Loucy (cell line): ENCODE measurements around the gene SBF2.

Source experiments
- H2AFZ ChIP-seq: fragments of 200-600 bp; sonication (generic); 2 replicates; pipeline ENCODE4 v1.6.0; 2016; ENCODE audit warnings: antibody characterized with exemption, mild to moderate bottlenecking, low read length, moderate library complexity
- H3F3A ChIP-seq: fragments of 200-600 bp; 2 replicates; pipeline ENCODE4 v1.6.0; 2016; ENCODE audit warnings: antibody characterized with exemption, low read depth, mild to moderate bottlenecking
- H3K27me3 ChIP-seq: fragments of 200-600 bp; sonication (generic); 2 replicates; pipeline ENCODE4 v1.6.1; 2014; ENCODE audit warnings: low read length, mild to moderate bottlenecking; ENCODE audit not compliant: insufficient read depth, poor library complexity, severe bottlenecking
- H3K36me3 ChIP-seq: fragments of 200-600 bp; sonication (generic); 2 replicates; pipeline ENCODE4 v1.6.1; 2016; ENCODE audit warnings: low read length; ENCODE audit not compliant: insufficient read depth
- H3K4me1 ChIP-seq: fragments of 200-600 bp; sonication (generic); 2 replicates; pipeline ENCODE4 v1.5.1; 2014; ENCODE audit warnings: low read length, mild to moderate bottlenecking; ENCODE audit not compliant: insufficient read depth, poor library complexity, severe bottlenecking
- H3K4me2 ChIP-seq: fragments of 200-600 bp; sonication (generic); 2 replicates; pipeline ENCODE4 v1.6.0; 2014; ENCODE audit warnings: antibody characterized with exemption, low read length, low read depth, mild to moderate bottlenecking; ENCODE audit not compliant: poor library complexity, severe bottlenecking
- H3K4me3 ChIP-seq: fragments of 200-600 bp; sonication (generic); 2 replicates; pipeline ENCODE4 v1.5.1; 2014; ENCODE audit warnings: low read length, mild to moderate bottlenecking, mixed read lengths; ENCODE audit not compliant: poor library complexity, severe bottlenecking
- H3K79me2 ChIP-seq: fragments of 200-600 bp; sonication (generic); 2 replicates; pipeline ENCODE4 v1.6.1; 2014; ENCODE audit warnings: low read length; ENCODE audit not compliant: insufficient read depth
- H3K9ac ChIP-seq: fragments of 200-600 bp; sonication (generic); 2 replicates; pipeline ENCODE4 v1.6.0; 2014; ENCODE audit warnings: mild to moderate bottlenecking, low read depth, low read length, moderate library complexity; ENCODE audit not compliant: poor library complexity, severe bottlenecking
- H3K9me2 ChIP-seq: fragments of 200-600 bp; sonication (generic); replicated peaks from 2 replicates; pipeline ENCODE4 v1.6.1; 2016; ENCODE audit warnings: low read depth, low read length, mixed read lengths
- H3K9me3 ChIP-seq: fragments of 200-600 bp; sonication (generic); 2 replicates; pipeline ENCODE4 v1.6.1; 2014; ENCODE audit warnings: mild to moderate bottlenecking, antibody characterized with exemption, low read length, low read depth; ENCODE audit not compliant: insufficient read depth
- H4K20me1 ChIP-seq: fragments of 200-600 bp; sonication (generic); 2 replicates; pipeline ENCODE4 v1.6.0; 2014; ENCODE audit warnings: antibody characterized with exemption, low read length, mild to moderate bottlenecking; ENCODE audit not compliant: insufficient read depth, poor library complexity, severe bottlenecking
- EZH2phosphoT487 ChIP-seq: fragments of 200-600 bp; IDR thresholded peaks from 2 replicates; pipeline ENCODE4 v1.6.1; 2018; ENCODE audit warnings: antibody characterized with exemption, mild to moderate bottlenecking, moderate library complexity, borderline replicate concordance
- TF ChIP-seq, protein P1 (sequence below): fragments of 200-600 bp; sonication (generic); conservative IDR thresholded peaks from 2 replicates; pipeline ENCODE4 v1.5.1; 2014; ENCODE audit warnings: mild to moderate bottlenecking, antibody characterized with exemption, low read length

The SBF2 gene

GRCh38 chr11:9774591-9775397, 519.2 kb downstream of the SBF2 start:
- no peaks in the 10 kb centered on the region for H3F3A ChIP-seq
- no peaks in the 10 kb centered on the region for H3K9me3 ChIP-seq
- TF ChIP-seq EZH2phosphoT487 = no peak
- TF ChIP-seq, protein P1, sequence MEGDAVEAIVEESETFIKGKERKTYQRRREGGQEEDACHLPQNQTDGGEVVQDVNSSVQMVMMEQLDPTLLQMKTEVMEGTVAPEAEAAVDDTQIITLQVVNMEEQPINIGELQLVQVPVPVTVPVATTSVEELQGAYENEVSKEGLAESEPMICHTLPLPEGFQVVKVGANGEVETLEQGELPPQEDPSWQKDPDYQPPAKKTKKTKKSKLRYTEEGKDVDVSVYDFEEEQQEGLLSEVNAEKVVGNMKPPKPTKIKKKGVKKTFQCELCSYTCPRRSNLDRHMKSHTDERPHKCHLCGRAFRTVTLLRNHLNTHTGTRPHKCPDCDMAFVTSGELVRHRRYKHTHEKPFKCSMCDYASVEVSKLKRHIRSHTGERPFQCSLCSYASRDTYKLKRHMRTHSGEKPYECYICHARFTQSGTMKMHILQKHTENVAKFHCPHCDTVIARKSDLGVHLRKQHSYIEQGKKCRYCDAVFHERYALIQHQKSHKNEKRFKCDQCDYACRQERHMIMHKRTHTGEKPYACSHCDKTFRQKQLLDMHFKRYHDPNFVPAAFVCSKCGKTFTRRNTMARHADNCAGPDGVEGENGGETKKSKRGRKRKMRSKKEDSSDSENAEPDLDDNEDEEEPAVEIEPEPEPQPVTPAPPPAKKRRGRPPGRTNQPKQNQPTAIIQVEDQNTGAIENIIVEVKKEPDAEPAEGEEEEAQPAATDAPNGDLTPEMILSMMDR = no peak
- no peaks in the 10 kb centered on the region for H4K20me1 ChIP-seq
- no peaks in the 10 kb centered on the region for H3K27me3 ChIP-seq
- no peak overlapping the region for H2AFZ ChIP-seq
- no peaks in the 10 kb centered on the region for H3K4me1 ChIP-seq
- peaks cover 4% of the 10 kb centered on the region; the same call in 1 of the 2 replicates for H3K36me3 ChIP-seq
- no peak overlapping the region for H3K9ac ChIP-seq
- no peak overlapping the region for H3K4me3 ChIP-seq
- no peaks in the 10 kb centered on the region for H3K9me2 ChIP-seq
- no peaks in the 10 kb centered on the region for H3K79me2 ChIP-seq
- H3K4me2 ChIP-seq = no peak overlapping the region

DNA sequence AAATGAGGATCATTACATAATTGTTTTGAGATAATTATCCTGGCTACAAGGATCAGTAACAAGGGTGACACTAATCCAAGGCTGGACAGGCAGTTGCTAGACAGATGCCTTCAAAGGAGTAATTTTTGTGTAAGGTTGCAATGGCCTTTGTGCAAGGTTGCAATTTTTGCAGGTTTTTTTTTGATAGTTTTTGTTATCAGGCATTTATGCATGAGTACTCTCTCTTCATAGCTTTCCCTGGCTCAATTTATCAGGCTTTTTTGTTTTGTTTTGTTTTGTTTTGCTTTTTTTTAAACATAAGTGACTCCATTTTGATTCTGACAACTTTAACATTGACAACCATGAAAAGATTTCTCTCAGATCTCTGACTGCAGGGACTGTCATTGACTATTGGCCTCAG, 519.9 kb downstream of the SBF2 start:
- Histone ChIP-seq H3K36me3 (no peaks in the 10 kb centered on the region), H3K79me2 (no peaks in the 10 kb centered on the region), H3K27me3 (no peaks in the 10 kb centered on the region), H2AFZ (no peak overlapping the region), H3F3A (no peaks in the 10 kb centered on the region), H4K20me1 (no peaks in the 10 kb centered on the region), H3K9me3 (no peaks in the 10 kb centered on the region), H3K4me1 (no peaks in the 10 kb centered on the region), H3K9me2 (no peaks in the 10 kb centered on the region), H3K4me3 (no peak overlapping the region), H3K9ac (no peak overlapping the region), H3K4me2 (no peak overlapping the region)
- TF ChIP-seq, protein P1 = no peak
- no peak for TF ChIP-seq EZH2phosphoT487

- Histone ChIP-seq H3K9ac (no peak overlapping the region), H3K36me3 (no peaks in the 10 kb centered on the region), H3K4me3 (no peak overlapping the region), H3K4me1 (no peaks in the 10 kb centered on the region), H3K9me3 (no peaks in the 10 kb centered on the region), H3K79me2 (no peaks in the 10 kb centered on the region), H3K4me2 (no peak overlapping the region), H3F3A (no peaks in the 10 kb centered on the region), H4K20me1 (no peaks in the 10 kb centered on the region), H2AFZ (no peak overlapping the region), H3K27me3 (no peaks in the 10 kb centered on the region), H3K9me2 (no peaks in the 10 kb centered on the region)
- TF ChIP-seq EZH2phosphoT487 = no peak
- TF ChIP-seq, protein P1 = no peak
Measured at GRCh38 chr11:9773524-9773923, 520.5 kb downstream of the SBF2 start.
